ENCODE measurements around the gene NELL2. TPM values are rescaled to one million over a fixed set of nuclear protein-coding genes. Genes with fewer than 3 reads are reported as not detected.

Gene NELL2
- total RNA-seq, 1 experiment from 2014 or later = 32.7 TPM

- no peaks in the 10 kb centered on the region for H3K23me2 ChIP-seq (ENCODE audit: insufficient read length, low read depth, low read length, poor library complexity, severe bottlenecking)
- no peak overlapping the region for H3K23ac ChIP-seq (ENCODE audit: insufficient read length, low read depth, low read length)
- no CpG with 5 or more reads among the region's 14 CpGs for WGBS (ENCODE audit: extremely low coverage, insufficient read length, low lambda C conversion rate)
- H3K4me3 Mint-ChIP-seq = no peak overlapping the region
- no peak overlapping the region for H3K27ac ChIP-seq (ENCODE audit: insufficient read length, low read depth, low read length)
- no peak overlapping the region for H2BK20ac ChIP-seq (ENCODE audit: low read depth, low read length, poor library complexity, severe bottlenecking)
- no peak overlapping the region for H4K8ac ChIP-seq (replicated peaks; ENCODE audit: insufficient read length, low read depth, low read length)
- H4K91ac ChIP-seq (ENCODE audit: insufficient read length, low read depth, low read length) = no peak overlapping the region
- H3K4me1 ChIP-seq (ENCODE audit: insufficient read depth, low read length) = no peaks in the 10 kb centered on the region
- H3K4me1 Mint-ChIP-seq = no peaks in the 10 kb centered on the region
- no peak overlapping the region for H3K27ac Mint-ChIP-seq
- no peak overlapping the region for H3K4me2 ChIP-seq (ENCODE audit: insufficient read depth, insufficient read length, low read length)
- H3K56ac ChIP-seq (ENCODE audit: insufficient read length, low read depth, low read length) = no peak overlapping the region
- no peak overlapping the region for H2AFZ ChIP-seq (ENCODE audit: low read length)
- no peak overlapping the region for H4K5ac ChIP-seq (ENCODE audit: insufficient read length, low read depth, low read length)
- no peak overlapping the region for H2AK5ac ChIP-seq (ENCODE audit: insufficient read length, low read length)
- H3K9me3 Mint-ChIP-seq = peaks cover 3 to 13% of the 10 kb centered on the region in 2 experiments; a peak in 3 of 5 replicates
- no peak overlapping the region for H2BK15ac ChIP-seq (ENCODE audit: low read depth, low read length)
- no peaks in the 10 kb centered on the region for H4K20me1 ChIP-seq (ENCODE audit: control insufficient read depth, insufficient read depth, insufficient read length)
- no peaks in the 10 kb centered on the region for H3K79me2 ChIP-seq (ENCODE audit: insufficient read depth, low read length)
- H3T11ph ChIP-seq (ENCODE audit: low read length) = no peak overlapping the region
- TF ChIP-seq CTCF (conservative IDR thresholded peaks at IDR 0.05) = no peak
- H3K14ac ChIP-seq (ENCODE audit: insufficient read depth, low read length) = no peak overlapping the region; the same call in 1 of the 2 replicates
- peaks cover 0 to 14% (median 4%) of the 10 kb centered on the region in 3 experiments; a peak in 5 of 7 replicates for H3K36me3 Mint-ChIP-seq (ENCODE audit: insufficient read depth in 1 of 3, low read depth in 3 of 3)
- H3K27me3 ChIP-seq (ENCODE audit: insufficient read depth, low read length) = no peaks in the 10 kb centered on the region
- H2BK5ac ChIP-seq (ENCODE audit: insufficient read length, low read length) = no peak overlapping the region
- no peaks in the 10 kb centered on the region for H3K9me3 ChIP-seq (ENCODE audit: control insufficient read depth, low read depth, low read length)
- H3K9ac ChIP-seq (ENCODE audit: extremely low read depth, insufficient read length, low read length) = no peak overlapping the region
- H2BK120ac ChIP-seq (ENCODE audit: low read depth, low read length, poor library complexity, severe bottlenecking) = no peak overlapping the region
- no peak for DNase-seq
- no peak overlapping the region for H3K4ac ChIP-seq (ENCODE audit: low read depth, low read length)
- no peaks in the 10 kb centered on the region for H3K79me1 ChIP-seq (ENCODE audit: insufficient read depth, low read depth, low read length, poor library complexity, severe bottlenecking)
- H3K18ac ChIP-seq (ENCODE audit: insufficient read length, low read depth, low read length) = no peak overlapping the region
- H3K27me3 Mint-ChIP-seq (ENCODE audit: low read depth) = no peaks in the 10 kb centered on the region
- H2BK12ac ChIP-seq (ENCODE audit: insufficient read length, low read depth, low read length) = no peak overlapping the region
Observed at GRCh38 chr12:44502681-44503080, 373.4 kb downstream of the NELL2 start.

Measured in H9 (cell line).